GM12801 (cell line): ENCODE results near the gene SLAMF6.

Experiments used
- CTCF ChIP-seq: IDR thresholded peaks from one replicate; pipeline ENCODE4 v1.5.1; 2011; ENCODE audit warnings: control low read depth; ENCODE audit not compliant: insufficient read length; ENCODE audit errors: extremely low read depth

Gene SLAMF6

GRCh38 chr1:160488347-160489058, 34.6 kb downstream of the SLAMF6 start:
- no peak for TF ChIP-seq CTCF

GRCh38 chr1:160486453-160486852, 36.6 kb downstream of the SLAMF6 start:
- no peak for TF ChIP-seq CTCF

- no peak for TF ChIP-seq CTCF
Measured at GRCh38 chr1:160483505-160484185, 39.4 kb downstream of the SLAMF6 start.

- TF ChIP-seq CTCF, result no peak
Measured at GRCh38 chr1:160481979-160482596, 41.0 kb downstream of the SLAMF6 start.

GRCh38 chr1:160474392-160475242, 48.4 kb downstream of the SLAMF6 start:
- TF ChIP-seq CTCF, result no peak

GRCh38 chr1:160472112-160472511, 50.9 kb downstream of the SLAMF6 start:
- no peak for TF ChIP-seq CTCF

- TF ChIP-seq CTCF, result no peak
Measured at GRCh38 chr1:160471253-160471652, 51.8 kb downstream of the SLAMF6 start.
